MM.1S (cell line): ENCODE data around the gene TLK1.

Experiments
- DNase-seq: peaks from one replicate; pipeline ENCODE4 v3.0.0-alpha.2; 2015
- H2AFZ ChIP-seq: fragments of 300-600 bp; sonication (generic); 2 replicates; pipeline ENCODE4 v1.6.0; 2016; ENCODE audit warnings: antibody characterized with exemption, low read length
- H3F3A ChIP-seq: fragments of 300-600 bp; sonication (generic); 2 replicates; pipeline ENCODE4 v1.6.1; 2016; ENCODE audit warnings: mild to moderate bottlenecking, antibody characterized with exemption, low read length, moderate library complexity, mixed read lengths; ENCODE audit not compliant: insufficient read depth
- H3K27ac ChIP-seq: fragments of 300-600 bp; sonication (generic); 2 replicates; pipeline ENCODE4 v1.5.1; 2016; ENCODE audit warnings: mild to moderate bottlenecking, low read length
- H3K27me3 ChIP-seq: fragments of 300-600 bp; sonication (generic); replicated peaks from 2 replicates; pipeline ENCODE4 v1.6.0; 2016; ENCODE audit warnings: low read length; ENCODE audit not compliant: insufficient read depth
- H3K36me3 ChIP-seq: fragments of 300-600 bp; sonication (generic); replicated peaks from 2 replicates; pipeline ENCODE4 v1.6.1; 2016; ENCODE audit warnings: mild to moderate bottlenecking, low read length, mixed read lengths; ENCODE audit not compliant: insufficient read depth
- H3K4me1 ChIP-seq: fragments of 300-600 bp; sonication (generic); 2 replicates; pipeline ENCODE4 v1.6.1; 2016; ENCODE audit warnings: low read length, mixed read lengths
- H3K4me2 ChIP-seq: fragments of 300-600 bp; sonication (generic); 2 replicates; pipeline ENCODE4 v1.6.0; 2016; ENCODE audit warnings: low read depth, low read length
- H3K4me3 ChIP-seq: fragments of 300-600 bp; sonication (generic); 2 replicates; pipeline ENCODE4 v1.5.1; 2016; ENCODE audit warnings: low read length, mixed read lengths
- H3K79me2 ChIP-seq: fragments of 300-600 bp; sonication (generic); 2 replicates; pipeline ENCODE4 v1.6.1; 2016; ENCODE audit warnings: mixed run types, low read length, mixed read lengths
- H3K9ac ChIP-seq: fragments of 300-600 bp; sonication (generic); 2 replicates; pipeline ENCODE4 v1.6.1; 2016; ENCODE audit warnings: low read length, mixed read lengths
- H3K9me2 ChIP-seq: fragments of 300-600 bp; sonication (generic); replicated peaks from 2 replicates; pipeline ENCODE4 v1.6.1; 2016; ENCODE audit warnings: mild to moderate bottlenecking, low read length, mixed read lengths; ENCODE audit not compliant: insufficient read depth
- H3K9me3 ChIP-seq: fragments of 300-600 bp; sonication (generic); replicated peaks from 2 replicates; pipeline ENCODE4 v1.6.1; 2016; ENCODE audit warnings: mild to moderate bottlenecking, low read length, mixed read lengths; ENCODE audit not compliant: insufficient read depth
- H4K20me1 ChIP-seq: fragments of 300-600 bp; sonication (generic); 2 replicates; pipeline ENCODE4 v1.6.1; 2016; ENCODE audit warnings: mild to moderate bottlenecking, low read length, moderate library complexity, mixed read lengths; ENCODE audit not compliant: insufficient read depth
- CTCF ChIP-seq: fragments of 300-600 bp; sonication (generic); IDR thresholded peaks from 2 replicates; pipeline ENCODE4 v1.5.1; 2016; ENCODE audit warnings: antibody characterized with exemption, low read length, mixed read lengths
- EZH2 ChIP-seq: fragments of 300-600 bp; sonication (generic); optimal IDR thresholded peaks from 2 replicates; pipeline ENCODE3; 2017; ENCODE audit warnings: low read depth, mild to moderate bottlenecking, antibody characterized with exemption, low read length, mixed read lengths
- EZH2phosphoT487 ChIP-seq: fragments of 300-600 bp; sonication (generic); IDR thresholded peaks from 2 replicates; pipeline ENCODE4 v1.6.1; 2018; ENCODE audit warnings: antibody characterized with exemption, low read length

TLK1 gene

GRCh38 chr2:170999654-171000053 is 161.0 kb downstream of the TLK1 start:
- H3K27ac ChIP-seq: no peak overlapping the region

GRCh38 chr2:170997893-170998597 is 162.6 kb downstream of the TLK1 start:
- no peaks in the 10 kb centered on the region for H4K20me1 ChIP-seq
- H3K79me2 ChIP-seq: no peaks in the 10 kb centered on the region
- no peak overlapping the region for H2AFZ ChIP-seq
- no peak overlapping the region for H3K4me2 ChIP-seq
- no peak overlapping the region for H3K4me3 ChIP-seq
- TF ChIP-seq EZH2phosphoT487 (no peak), CTCF (no peak), EZH2 (no peak)
- H3K9me3 ChIP-seq: no peaks in the 10 kb centered on the region
- no peaks in the 10 kb centered on the region for H3K27me3 ChIP-seq
- no peaks in the 10 kb centered on the region; the same call in 1 of the 2 replicates for H3K36me3 ChIP-seq
- no peaks in the 10 kb centered on the region for H3K9me2 ChIP-seq
- DNase-seq: no peak
- no peaks in the 10 kb centered on the region for H3F3A ChIP-seq
- H3K9ac ChIP-seq: no peak overlapping the region
- H3K4me1 ChIP-seq: no peaks in the 10 kb centered on the region
- H3K27ac ChIP-seq: no peak overlapping the region

More at GRCh38 chr2:170999654-171000053, 161.0 kb downstream of the TLK1 start:
- no peaks in the 10 kb centered on the region for H3K4me1 ChIP-seq
- H3K27me3 ChIP-seq: no peaks in the 10 kb centered on the region
- no peaks in the 10 kb centered on the region for H3K9me3 ChIP-seq
- H3K79me2 ChIP-seq: no peaks in the 10 kb centered on the region
- H3K36me3 ChIP-seq: no peaks in the 10 kb centered on the region; the same call in 1 of the 2 replicates
- H3K9ac ChIP-seq: no peak overlapping the region
- no peak for DNase-seq
- H3K4me3 ChIP-seq: no peak overlapping the region
- H4K20me1 ChIP-seq: no peaks in the 10 kb centered on the region
- H3F3A ChIP-seq: no peaks in the 10 kb centered on the region
- no peaks in the 10 kb centered on the region for H3K9me2 ChIP-seq
- H3K4me2 ChIP-seq: no peak overlapping the region
- no peak overlapping the region for H2AFZ ChIP-seq
- TF ChIP-seq EZH2 (no peak), CTCF (no peak), EZH2phosphoT487 (no peak)

GRCh38 chr2:170996316-170996715 is 164.4 kb downstream of the TLK1 start:
- no peaks in the 10 kb centered on the region; the same call in 1 of the 2 replicates for H3K36me3 ChIP-seq
- no peaks in the 10 kb centered on the region for H3K9me3 ChIP-seq
- no peak for TF ChIP-seq EZH2
- DNase-seq: no peak
- no peaks in the 10 kb centered on the region for H3K27me3 ChIP-seq
- no peaks in the 10 kb centered on the region for H3K9me2 ChIP-seq
- H4K20me1 ChIP-seq: no peaks in the 10 kb centered on the region
- H2AFZ ChIP-seq: no peak overlapping the region
- no peaks in the 10 kb centered on the region for H3K79me2 ChIP-seq
- no peaks in the 10 kb centered on the region for H3K4me1 ChIP-seq
- H3K4me2 ChIP-seq: no peak overlapping the region
- no peak overlapping the region for H3K4me3 ChIP-seq
- no peak overlapping the region for H3K9ac ChIP-seq
- H3K27ac ChIP-seq: no peak overlapping the region
- H3F3A ChIP-seq: no peaks in the 10 kb centered on the region
